Effector memory CD8-positive, alpha-beta T cell (primary cell): Measurements from ENCODE around the gene NXNL1.
A peak's percentile ranks its signal among the peaks of the same experiment; 100 is the strongest.

Source experiments
- ATAC-seq: fragments of 150-1000 bp; cut with Tn5 transposase; replicated peaks from 2 replicates; pipeline ENCODE4 v1.10.0; 2021; ENCODE audit warnings: mild to moderate bottlenecking, moderate library complexity
- DNase-seq, 3 experiments: peaks; one replicate each; pipeline ENCODE4 v3.0.0; 2021
- H3K27ac Mint-ChIP-seq, 2 donors: one replicate each; pipeline ENCODE4 v1.8.0; 2022; ENCODE audit warnings: mild to moderate bottlenecking in 2 of 2, mixed read lengths in 2 of 2, moderate library complexity in 2 of 2
- H3K27me3 Mint-ChIP-seq, 2 donors: one replicate each; pipeline ENCODE4 v1.8.0; 2022; ENCODE audit warnings: mixed read lengths in 2 of 2
- H3K36me3 Mint-ChIP-seq: one replicate; pipeline ENCODE4 v1.8.0; 2022; ENCODE audit warnings: mild to moderate bottlenecking, moderate library complexity, mixed read lengths; ENCODE audit not compliant: insufficient read depth
- H3K4me1 Mint-ChIP-seq, 2 donors: one replicate each; pipeline ENCODE4 v1.8.0; 2022; ENCODE audit warnings: low read depth in 2 of 2, mixed read lengths in 2 of 2
- H3K4me3 Mint-ChIP-seq, 2 donors: one replicate each; pipeline ENCODE4 v1.8.0; 2022; ENCODE audit warnings: mild to moderate bottlenecking in 2 of 2, mixed read lengths in 2 of 2, moderate library complexity in 2 of 2
- H3K9me3 Mint-ChIP-seq, 2 donors: one replicate each; pipeline ENCODE4 v1.8.0; 2022; ENCODE audit warnings: mixed read lengths in 2 of 2

The NXNL1 gene

GRCh38 chr19:17436094-17436873 lies 24.4 kb downstream of the NXNL1 start:
- Mint-ChIP-seq H3K4me1 (no peaks in the 10 kb centered on the region), H3K9me3 (no peaks in the 10 kb centered on the region), H3K27ac (no peak overlapping the region), H3K27me3 (peaks cover 6 to 7% of the 10 kb centered on the region in 2 donors), H3K36me3 (peaks cover 3% of the 10 kb centered on the region), H3K4me3 (no peak overlapping the region)
- DNase-seq (no peak), ATAC-seq (no peak)

- no peak overlapping the region for H3K4me3 Mint-ChIP-seq
- H3K36me3 Mint-ChIP-seq, result peaks cover 3% of the 10 kb centered on the region
- ATAC-seq (no peak), DNase-seq (no peak)
- H3K27me3 Mint-ChIP-seq, result peaks cover 6 to 7% of the 10 kb centered on the region in 2 donors
- H3K9me3 Mint-ChIP-seq, result no peaks in the 10 kb centered on the region
- no peaks in the 10 kb centered on the region for H3K4me1 Mint-ChIP-seq
- H3K27ac Mint-ChIP-seq, result no peak overlapping the region
Observed at GRCh38 chr19:17435218-17435617, 25.5 kb downstream of the NXNL1 start.

GRCh38 chr19:17431417-17431816 lies 29.3 kb downstream of the NXNL1 start:
- DNase-seq, result no peak
- no peaks in the 10 kb centered on the region for H3K4me1 Mint-ChIP-seq
- ATAC-seq, result no peak
- H3K27ac Mint-ChIP-seq, result no peak overlapping the region
- H3K4me3 Mint-ChIP-seq, result no peak overlapping the region
- H3K27me3 Mint-ChIP-seq, result no peaks in the 10 kb centered on the region
- H3K9me3 Mint-ChIP-seq, result no peaks in the 10 kb centered on the region
- no peaks in the 10 kb centered on the region for H3K36me3 Mint-ChIP-seq

- H3K4me3 Mint-ChIP-seq, result no peak overlapping the region
- ATAC-seq, result no peak
- no peaks in the 10 kb centered on the region for H3K36me3 Mint-ChIP-seq
- no peaks in the 10 kb centered on the region for H3K9me3 Mint-ChIP-seq
- H3K27ac Mint-ChIP-seq, result no peak overlapping the region
- no peaks in the 10 kb centered on the region for H3K4me1 Mint-ChIP-seq
- DNase-seq, result no peak
- H3K27me3 Mint-ChIP-seq, result no peaks in the 10 kb centered on the region
Observed at GRCh38 chr19:17429641-17430113, 31.0 kb downstream of the NXNL1 start.

- Mint-ChIP-seq H3K9me3 (no peaks in the 10 kb centered on the region), H3K36me3 (peaks cover 5% of the 10 kb centered on the region), H3K27me3 (no peaks in the 10 kb centered on the region), H3K4me1 (peaks cover 7 to 8% of the 10 kb centered on the region in 2 donors), H3K4me3 (no peak overlapping the region), H3K27ac (no peak overlapping the region)
- no peak for DNase-seq
- no peak for ATAC-seq
Observed at GRCh38 chr19:17424743-17425365, 35.9 kb downstream of the NXNL1 start.

- peaks cover 13 to 15% of the 10 kb centered on the region in 2 donors for H3K4me1 Mint-ChIP-seq
- H3K9me3 Mint-ChIP-seq, result no peaks in the 10 kb centered on the region
- DNase-seq (no peak), ATAC-seq (no peak)
- H3K4me3 Mint-ChIP-seq, result no peak overlapping the region
- peaks cover 5% of the 10 kb centered on the region for H3K36me3 Mint-ChIP-seq
- H3K27ac Mint-ChIP-seq, result no peak overlapping the region
- H3K27me3 Mint-ChIP-seq, result no peaks in the 10 kb centered on the region
Observed at GRCh38 chr19:17423429-17424208, 37.1 kb downstream of the NXNL1 start.

- DNase-seq, result no peak
- Mint-ChIP-seq H3K4me3 (no peak overlapping the region), H3K9me3 (no peaks in the 10 kb centered on the region), H3K36me3 (peaks cover 8% of the 10 kb centered on the region), H3K27ac (no peak overlapping the region), H3K27me3 (no peaks in the 10 kb centered on the region), H3K4me1 (peaks cover 13 to 15% of the 10 kb centered on the region in 2 donors)
- ATAC-seq, result no peak
Observed at GRCh38 chr19:17421942-17422341, 38.8 kb downstream of the NXNL1 start.

- Mint-ChIP-seq H3K27me3 (no peaks in the 10 kb centered on the region), H3K4me1 (peaks cover 13 to 15% of the 10 kb centered on the region in 2 donors), H3K4me3 (peak overlapping the region; percentile 87 to 95), H3K36me3 (peaks cover 16% of the 10 kb centered on the region), H3K9me3 (no peaks in the 10 kb centered on the region), H3K27ac (peak overlapping the region; percentile 35 to 90)
- ATAC-seq (no peak), DNase-seq (no peak)
Observed at GRCh38 chr19:17420475-17420924, 40.2 kb downstream of the NXNL1 start.

GRCh38 chr19:17419621-17420474 lies 40.9 kb downstream of the NXNL1 start, which contains the start of gene MVB12A:
Gene MVB12A, plus strand, starts transcription at chr19:17420047. Its CDS starts 89 bp downstream, at chr19:17420136.
- no peaks in the 10 kb centered on the region for H3K9me3 Mint-ChIP-seq
- DNase-seq, result peak; percentile 89 to 92 (median 89)
- H3K27me3 Mint-ChIP-seq, result no peaks in the 10 kb centered on the region
- H3K27ac Mint-ChIP-seq, result peak within 1 kb of the TSS; percentile 84 to 90
- H3K4me3 Mint-ChIP-seq, result peak within 1 kb of the TSS; percentile 87 to 95
- peak; percentile 96 for ATAC-seq
- peaks cover 19% of the 10 kb centered on the region for H3K36me3 Mint-ChIP-seq
- peaks cover 13 to 15% of the 10 kb centered on the region in 2 donors for H3K4me1 Mint-ChIP-seq

GRCh38 chr19:17419154-17419620 lies 41.5 kb downstream of the NXNL1 start:
- ATAC-seq, result no peak
- no peaks in the 10 kb centered on the region for H3K27me3 Mint-ChIP-seq
- H3K9me3 Mint-ChIP-seq, result no peaks in the 10 kb centered on the region
- H3K4me3 Mint-ChIP-seq, result peak overlapping the region; percentile 87 to 95
- peaks cover 24% of the 10 kb centered on the region for H3K36me3 Mint-ChIP-seq
- peak overlapping the region; percentile 84 to 90 for H3K27ac Mint-ChIP-seq
- peaks cover 13 to 15% of the 10 kb centered on the region in 2 donors for H3K4me1 Mint-ChIP-seq
- no peak for DNase-seq

- Mint-ChIP-seq H3K4me3 (peak overlapping the region; percentile 87 to 95), H3K27ac (no peak overlapping the region), H3K27me3 (no peaks in the 10 kb centered on the region), H3K36me3 (peaks cover 29% of the 10 kb centered on the region), H3K9me3 (no peaks in the 10 kb centered on the region), H3K4me1 (peaks cover 13 to 15% of the 10 kb centered on the region in 2 donors)
- DNase-seq, result no peak
- no peak for ATAC-seq
Observed at GRCh38 chr19:17418710-17419109, 42.0 kb downstream of the NXNL1 start.

- Mint-ChIP-seq H3K27me3 (no peaks in the 10 kb centered on the region), H3K27ac (no peak overlapping the region), H3K4me3 (no peak overlapping the region)
Observed at GRCh38 chr19:17415121-17415520, 45.6 kb downstream of the NXNL1 start.

More at GRCh38 chr19:17415121-17415520, 45.6 kb downstream of the NXNL1 start:
- Mint-ChIP-seq H3K36me3 (peaks cover 40% of the 10 kb centered on the region), H3K4me1 (peaks cover 9 to 12% of the 10 kb centered on the region in 2 donors), H3K9me3 (no peaks in the 10 kb centered on the region)
- DNase-seq (no peak), ATAC-seq (no peak)
